NCI-H2171 treated with DMSO at 0.1 percent for 48 hours (cell line): ENCODE results near the gene KIF18B.

Experiments
- DNase-seq: peaks from one replicate; lab custom pipeline; 2025; lab: John Stamatoyannopoulos, UW

Gene KIF18B

GRCh38 chr17:44875761-44876160, 71.8 kb downstream of the KIF18B start:
- DNase-seq = no peak
